ENCODE measurements around the gene CNTNAP2.

Gene CNTNAP2

DNA sequence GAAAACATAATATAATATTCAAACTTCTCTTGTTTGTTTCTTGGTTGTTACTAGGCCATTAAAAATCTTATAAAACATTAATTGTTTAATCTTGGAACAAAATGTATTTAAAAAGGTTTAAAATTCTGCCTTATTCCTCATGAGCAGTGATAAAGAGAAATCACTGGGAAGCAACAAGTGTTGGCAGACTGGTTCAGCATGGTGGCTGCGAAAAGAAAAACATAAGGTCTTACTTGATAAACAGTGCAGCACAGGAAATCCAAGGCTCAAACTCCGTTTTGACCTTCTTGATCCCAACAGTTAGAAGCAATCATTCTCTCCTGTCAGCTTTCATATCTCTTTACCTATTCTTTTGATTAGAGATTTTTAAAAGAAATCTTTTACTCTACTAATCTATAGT, 530.8 kb downstream of the CNTNAP2 start:
- no peak overlapping the region for H3K4me3 ChIP-seq (ENCODE audit: low read depth, low read length)
- no peak for DNase-seq (ENCODE audit: low read depth, low spot score)
- in situ Hi-C loops (cut with HindIII; ENCODE audit: low sequenced_read_pairs) = no loop called here
- TF ChIP-seq, protein P1, sequence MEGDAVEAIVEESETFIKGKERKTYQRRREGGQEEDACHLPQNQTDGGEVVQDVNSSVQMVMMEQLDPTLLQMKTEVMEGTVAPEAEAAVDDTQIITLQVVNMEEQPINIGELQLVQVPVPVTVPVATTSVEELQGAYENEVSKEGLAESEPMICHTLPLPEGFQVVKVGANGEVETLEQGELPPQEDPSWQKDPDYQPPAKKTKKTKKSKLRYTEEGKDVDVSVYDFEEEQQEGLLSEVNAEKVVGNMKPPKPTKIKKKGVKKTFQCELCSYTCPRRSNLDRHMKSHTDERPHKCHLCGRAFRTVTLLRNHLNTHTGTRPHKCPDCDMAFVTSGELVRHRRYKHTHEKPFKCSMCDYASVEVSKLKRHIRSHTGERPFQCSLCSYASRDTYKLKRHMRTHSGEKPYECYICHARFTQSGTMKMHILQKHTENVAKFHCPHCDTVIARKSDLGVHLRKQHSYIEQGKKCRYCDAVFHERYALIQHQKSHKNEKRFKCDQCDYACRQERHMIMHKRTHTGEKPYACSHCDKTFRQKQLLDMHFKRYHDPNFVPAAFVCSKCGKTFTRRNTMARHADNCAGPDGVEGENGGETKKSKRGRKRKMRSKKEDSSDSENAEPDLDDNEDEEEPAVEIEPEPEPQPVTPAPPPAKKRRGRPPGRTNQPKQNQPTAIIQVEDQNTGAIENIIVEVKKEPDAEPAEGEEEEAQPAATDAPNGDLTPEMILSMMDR (IDR thresholded peaks at IDR 0.05; ENCODE audit: low read depth, low read length) = no peak

DNA sequence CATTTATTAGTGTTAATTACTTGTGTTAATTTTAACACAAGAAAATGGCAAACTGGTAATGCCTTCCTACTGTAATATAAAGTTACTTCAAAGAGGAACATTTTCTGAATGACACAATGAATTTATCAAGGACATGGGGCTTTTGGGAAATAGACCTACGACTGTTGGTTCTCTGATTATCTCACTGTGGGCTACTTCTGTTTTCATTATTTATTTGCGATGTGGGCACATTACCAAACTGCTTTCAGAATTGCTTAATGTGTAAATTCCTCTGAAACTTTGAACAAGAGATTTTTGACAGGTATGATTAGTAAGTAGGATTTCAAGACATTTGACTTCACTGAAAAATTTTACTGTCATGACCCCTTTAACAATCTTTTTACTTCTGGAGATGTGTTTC, 535.6 kb downstream of the CNTNAP2 start:
- in situ Hi-C loops (cut with HindIII; ENCODE audit: low sequenced_read_pairs) = no loop called here
- H3K4me3 ChIP-seq (ENCODE audit: low read depth, low read length) = no peak overlapping the region
- TF ChIP-seq, protein P1 (IDR thresholded peaks at IDR 0.05; ENCODE audit: low read depth, low read length) = no peak
- no peak for DNase-seq (ENCODE audit: low read depth, low spot score)

DNA sequence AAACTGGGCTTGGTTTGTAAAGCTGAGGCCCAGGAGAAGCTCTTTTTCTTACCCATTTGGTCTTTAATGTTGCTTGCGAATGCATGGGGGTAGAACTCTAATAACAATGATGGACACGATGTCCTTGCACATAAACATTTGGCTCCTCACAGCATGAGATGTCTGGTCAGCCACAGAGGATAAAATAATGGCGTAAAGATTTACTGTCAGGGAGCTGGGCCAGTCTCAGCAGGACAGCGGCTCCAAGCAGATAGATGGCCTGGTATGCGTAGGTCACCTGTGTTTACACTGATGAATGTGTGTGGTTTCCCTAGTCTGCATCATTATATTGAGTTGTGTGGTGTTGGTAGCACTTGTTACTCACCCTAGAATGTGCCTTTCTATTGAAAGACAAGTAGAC, 537.4 kb downstream of the CNTNAP2 start:
- H3K4me3 ChIP-seq (ENCODE audit: low read depth, low read length) = no peak overlapping the region
- TF ChIP-seq, protein P1 (IDR thresholded peaks at IDR 0.05; ENCODE audit: low read depth, low read length) = no peak
- in situ Hi-C loops (cut with HindIII; ENCODE audit: low sequenced_read_pairs) = no loop called here
- peak; percentile 73 for DNase-seq (ENCODE audit: low read depth, low spot score)

DNA sequence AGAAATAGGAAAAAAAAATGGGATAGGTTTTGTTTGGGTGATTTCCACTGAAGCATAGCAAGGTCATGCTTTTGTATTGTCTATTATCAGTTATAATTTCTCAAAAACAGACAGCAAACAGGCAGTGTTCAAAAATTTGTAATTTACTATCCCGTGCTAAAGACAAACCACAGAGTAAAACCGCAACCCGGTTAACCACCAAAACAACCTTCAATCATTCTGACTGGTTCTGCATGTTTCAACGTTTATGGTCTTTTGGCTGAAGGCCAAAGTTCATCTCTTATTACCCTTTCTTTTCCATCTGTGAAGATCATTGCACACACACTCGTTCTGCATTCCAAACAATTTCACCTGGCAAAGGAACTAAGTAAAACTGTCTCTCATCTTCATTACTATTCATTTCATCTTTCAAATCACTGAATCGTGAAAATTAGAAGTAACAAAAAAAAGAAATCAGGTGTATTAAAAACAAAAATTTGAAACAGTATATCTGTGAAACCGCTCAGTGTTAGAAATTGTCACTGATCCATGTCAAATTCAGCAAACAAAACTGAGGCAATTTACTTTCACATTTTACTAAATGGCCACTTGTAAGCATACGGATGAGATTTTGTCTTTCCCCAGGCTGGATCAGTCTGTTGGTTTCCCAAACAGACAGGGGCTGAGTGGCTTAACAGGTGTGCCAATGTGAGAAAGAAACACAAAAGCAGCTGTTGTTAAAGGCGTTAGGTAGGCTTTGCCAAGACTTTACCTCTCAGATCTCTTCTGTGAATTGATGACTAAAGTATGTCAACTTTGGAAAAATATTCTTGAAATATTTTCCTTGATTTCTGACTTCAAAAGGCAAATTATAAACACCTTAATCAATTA, 539.6 kb downstream of the CNTNAP2 start:
- TF ChIP-seq, protein P1 (IDR thresholded peaks at IDR 0.05; ENCODE audit: low read depth, low read length) = no peak
- H3K4me3 ChIP-seq (ENCODE audit: low read depth, low read length) = no peak overlapping the region
- no peak for DNase-seq (ENCODE audit: low read depth, low spot score)
- in situ Hi-C loops (cut with HindIII; ENCODE audit: low sequenced_read_pairs) = no loop called here

DNA sequence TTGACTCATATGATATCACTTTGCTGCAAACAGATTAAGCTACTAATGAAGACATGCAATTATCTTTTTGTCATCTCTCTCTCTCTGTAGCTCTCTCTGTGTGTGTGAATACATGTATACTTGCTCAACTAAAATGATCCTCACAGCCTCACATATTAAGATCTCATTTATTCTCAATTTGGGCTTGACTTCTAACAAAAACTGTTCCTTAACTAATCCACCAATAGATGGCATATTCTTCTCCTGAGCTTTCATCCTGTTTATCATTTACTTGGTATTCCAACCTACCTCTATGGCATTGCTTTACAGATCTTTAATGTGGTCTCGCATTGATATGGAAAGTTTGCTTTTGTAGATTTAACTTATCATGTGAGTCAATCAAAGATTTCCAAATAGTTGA, 540.4 kb downstream of the CNTNAP2 start:
- no peak for DNase-seq (ENCODE audit: low read depth, low spot score)
- in situ Hi-C loops (cut with HindIII; ENCODE audit: low sequenced_read_pairs) = no loop called here
- H3K4me3 ChIP-seq (ENCODE audit: low read depth, low read length) = no peak overlapping the region
- TF ChIP-seq, protein P1 (IDR thresholded peaks at IDR 0.05; ENCODE audit: low read depth, low read length) = no peak

DNA sequence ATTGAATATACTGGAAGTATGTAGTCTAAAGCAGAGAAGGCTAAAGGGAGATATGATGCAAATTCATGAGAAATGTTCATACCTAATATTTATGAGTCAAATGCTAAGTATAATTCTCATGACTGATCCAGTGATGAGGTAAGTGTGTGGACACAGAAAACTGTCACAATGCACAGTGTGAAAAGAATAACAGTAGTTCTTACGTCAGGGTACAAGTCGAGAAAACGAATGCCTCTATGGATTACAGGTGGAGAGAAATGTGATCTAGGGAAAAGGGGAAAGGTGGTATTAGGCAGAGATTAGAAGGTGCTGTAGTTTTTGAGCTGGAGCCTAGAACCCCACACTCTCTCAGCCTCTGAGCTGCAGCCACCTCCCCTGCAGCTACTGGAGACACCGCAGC, 542.0 kb downstream of the CNTNAP2 start:
- TF ChIP-seq, protein P1 (IDR thresholded peaks at IDR 0.05; ENCODE audit: low read depth, low read length) = no peak
- in situ Hi-C loops (cut with HindIII; ENCODE audit: low sequenced_read_pairs) = no loop called here

More for the DNA sequence above, 542.0 kb downstream of the CNTNAP2 start:
- no peak overlapping the region for H3K4me3 ChIP-seq (ENCODE audit: low read depth, low read length)
- DNase-seq (ENCODE audit: low read depth, low spot score) = peak; percentile 11

All from astrocyte of the spinal cord (primary cell).